Lower leg skin (tissue), 3 donors: ENCODE data around the gene ARHGAP24.

Source experiments
- CTCF ChIP-seq, 3 donors: fragments of 450-650 bp; IDR thresholded peaks; one replicate each; pipeline ENCODE4 v1.5.1; 2016; ENCODE audit warnings: antibody characterized with exemption in 3 of 3, mild to moderate bottlenecking in 3 of 3, moderate library complexity in 2 of 3
- POLR2A ChIP-seq, 2 donors: fragments of 450-650 bp; IDR thresholded peaks; one replicate each; pipeline ENCODE4 v1.6.1; 2016 to 2017; ENCODE audit warnings: antibody characterized with exemption in 2 of 2, mild to moderate bottlenecking in 1 of 2, moderate library complexity in 1 of 2

- no peak for TF ChIP-seq CTCF (IDR thresholded peaks at IDR 0.05)
- no peak for TF ChIP-seq POLR2A (IDR thresholded peaks at IDR 0.05)
Observed at GRCh38 chr4:85778632-85779131, 303.7 kb downstream of the ARHGAP24 start.
